NCI-H748 treated with DMSO at 0.1 percent for 48 hours (cell line): ENCODE measurements around the gene CLRN3.

Experiments used
- DNase-seq: peaks from one replicate; lab custom pipeline; 2025; lab: John Stamatoyannopoulos, UW

CLRN3 gene

DNA sequence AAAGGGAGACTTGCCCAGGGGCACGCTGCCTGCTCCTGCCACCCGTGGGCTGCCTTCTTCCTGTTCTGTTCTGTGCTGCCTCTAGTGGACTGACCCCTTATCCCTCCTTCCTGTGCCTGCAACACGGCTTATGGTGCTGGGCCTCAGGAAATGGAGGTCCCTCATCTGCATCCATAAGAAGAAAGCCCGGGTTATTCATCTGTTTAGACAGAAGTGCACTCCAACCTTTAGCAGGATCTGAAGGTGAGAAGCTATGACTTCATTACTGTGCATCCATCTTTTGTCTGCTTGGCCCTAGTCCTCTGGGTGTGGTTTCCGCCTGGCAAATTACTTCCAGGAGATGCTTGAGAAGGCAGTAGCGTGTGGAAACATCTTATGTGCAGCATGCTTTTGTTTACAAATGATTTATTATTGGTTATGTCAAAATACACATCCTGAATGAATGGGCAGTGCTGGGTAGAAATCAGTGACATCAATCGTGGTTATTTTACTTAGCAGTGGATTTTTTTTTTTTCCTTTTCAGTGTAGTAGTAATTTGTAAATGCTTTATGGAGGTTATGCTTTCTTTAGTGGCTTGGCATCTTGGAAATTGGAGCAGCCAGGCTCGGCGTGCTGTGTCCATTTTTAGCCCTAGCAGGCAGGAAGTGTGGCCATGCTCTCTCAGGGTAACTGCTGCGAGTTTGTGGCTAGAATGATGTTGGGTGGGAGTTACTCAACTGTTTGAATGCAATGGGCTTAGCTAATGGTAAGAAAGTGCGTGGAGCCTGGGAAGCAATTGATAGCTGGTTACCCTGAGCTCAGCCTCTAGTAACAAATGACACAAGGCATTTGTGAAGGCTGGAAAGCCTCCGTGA lies 26.9 kb upstream of the CLRN3 start:
- no peak for DNase-seq

DNA sequence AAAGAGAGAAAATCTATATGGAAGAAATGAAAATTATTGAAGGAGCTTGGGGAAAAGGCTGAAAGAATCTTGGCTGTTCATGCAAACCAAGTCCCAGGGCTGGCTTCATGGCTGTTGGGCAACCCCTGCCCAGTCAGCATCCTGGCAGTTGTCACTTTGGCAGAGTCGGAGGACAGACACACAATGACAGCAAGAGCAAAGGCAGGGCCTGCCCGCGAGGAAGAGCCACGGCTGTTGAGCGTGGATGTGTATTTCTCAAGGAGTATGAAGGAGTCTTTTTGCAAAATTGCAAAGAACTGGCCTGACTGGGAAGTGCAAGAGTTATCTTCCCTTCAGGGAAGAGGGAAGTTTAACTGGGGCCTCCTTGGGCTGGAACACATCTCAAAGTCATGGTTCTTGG lies 25.8 kb upstream of the CLRN3 start:
- no peak for DNase-seq

GRCh38 chr10:127916826-127917225 lies 24.1 kb upstream of the CLRN3 start:
- DNase-seq, result no peak

GRCh38 chr10:127915324-127915723 lies 22.6 kb upstream of the CLRN3 start:
- no peak for DNase-seq

DNA sequence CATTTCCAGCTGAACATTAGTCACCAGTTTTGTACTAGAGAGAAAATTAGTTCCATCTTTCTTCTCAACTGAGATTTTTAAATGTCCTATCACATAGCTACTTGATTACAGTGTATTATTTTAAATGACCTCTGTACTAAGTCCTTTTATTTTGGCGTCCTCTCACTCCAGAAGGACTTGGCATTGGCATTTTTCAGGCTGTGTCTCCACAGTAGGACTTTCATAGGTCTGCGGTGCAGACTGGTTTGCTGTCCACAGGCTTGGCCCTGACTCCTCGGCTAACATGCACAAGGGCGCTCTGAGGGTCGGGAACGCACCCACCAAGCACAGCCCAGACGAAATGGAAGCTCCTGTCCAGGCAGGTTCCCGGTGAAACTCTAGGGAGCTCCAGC lies 20.6 kb upstream of the CLRN3 start:
- no peak for DNase-seq

GRCh38 chr10:127912607-127913367 lies 20.0 kb upstream of the CLRN3 start:
- DNase-seq, result no peak

DNA sequence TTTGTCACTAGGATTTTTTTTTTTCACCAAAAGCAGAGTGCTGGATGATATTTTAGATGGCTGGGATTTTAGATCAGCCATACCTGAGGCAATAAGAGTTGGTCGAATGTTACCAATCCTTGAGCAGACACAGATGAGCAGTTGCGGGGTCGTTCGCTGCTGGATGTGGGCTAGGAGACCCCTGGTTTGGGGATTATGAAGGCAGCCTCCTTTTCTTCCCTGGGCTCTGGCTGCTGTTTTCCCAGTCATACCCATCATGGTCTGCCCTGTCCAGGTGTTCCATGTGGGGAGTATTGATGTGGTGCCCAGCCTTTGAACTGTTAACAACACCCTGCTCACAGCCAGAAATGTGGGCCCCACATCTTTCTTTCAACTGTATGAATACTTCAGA lies 19.1 kb upstream of the CLRN3 start:
- DNase-seq, result no peak

DNA sequence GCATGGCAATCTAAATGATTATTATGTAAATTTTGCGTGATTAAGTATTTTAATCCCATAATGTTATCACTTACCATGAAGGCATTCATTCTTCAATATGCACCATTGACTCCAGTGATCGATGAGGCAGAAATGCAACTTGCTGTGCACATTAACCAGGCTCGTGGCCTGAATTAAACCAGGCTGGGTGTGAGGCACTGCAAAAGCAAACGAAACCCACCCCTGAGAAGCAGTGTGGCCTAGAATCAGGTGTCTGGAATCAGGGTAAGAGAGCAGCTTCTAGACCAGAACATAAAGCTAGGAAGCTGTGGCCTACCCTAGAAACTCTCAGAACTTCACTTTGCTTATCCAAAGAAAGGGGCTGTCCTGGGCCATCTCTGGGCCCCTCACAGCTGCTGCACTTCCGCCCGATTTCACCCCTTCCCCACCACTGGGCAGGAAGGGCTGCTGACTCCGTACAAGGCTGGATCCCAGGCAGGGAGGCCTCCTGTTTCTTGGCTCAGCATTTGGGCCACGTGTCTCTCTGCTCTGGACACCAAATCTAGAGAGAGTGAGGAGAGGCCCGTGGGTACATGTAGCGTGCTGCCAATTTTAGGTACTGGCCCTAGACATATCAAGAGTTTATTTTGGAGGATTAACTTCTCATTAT lies 18.6 kb upstream of the CLRN3 start:
- no peak for DNase-seq

- no peak for DNase-seq
Observed at GRCh38 chr10:127910464-127910770, 17.7 kb upstream of the CLRN3 start.

DNA sequence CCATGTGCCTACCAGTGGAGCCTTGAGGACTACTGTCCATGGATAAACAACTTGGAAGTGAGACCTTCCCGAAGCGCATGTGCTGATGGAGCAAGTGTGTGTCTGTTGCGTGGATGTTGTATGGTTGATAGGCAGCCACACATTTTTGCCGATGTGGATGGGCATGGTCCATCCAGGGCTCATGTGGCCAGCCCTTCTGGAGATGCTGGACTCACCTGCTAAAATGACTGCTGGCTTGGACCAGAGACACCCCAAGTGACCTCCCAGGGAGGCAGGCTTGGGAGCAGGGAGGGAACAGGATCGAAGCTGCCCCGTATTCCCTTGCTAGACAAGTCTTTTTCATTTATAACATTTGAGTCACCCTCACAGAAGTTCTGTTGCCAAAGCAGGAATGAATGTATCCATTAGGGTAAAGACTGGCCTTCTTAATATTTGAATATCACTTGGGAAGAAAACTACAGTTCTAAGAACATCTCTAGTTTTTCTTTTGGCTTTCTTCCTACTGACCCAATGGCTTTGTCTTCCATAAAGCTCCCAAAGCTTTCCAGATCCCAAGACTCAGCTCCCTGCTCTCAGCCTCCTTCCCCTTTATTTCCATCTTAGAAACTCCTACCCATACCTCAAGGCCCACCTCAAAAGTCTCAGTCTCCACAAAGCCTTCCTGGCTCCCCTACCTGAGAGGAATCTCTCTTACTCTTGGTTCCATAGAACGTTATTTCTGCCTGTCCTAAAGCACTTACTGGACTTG lies 17.1 kb upstream of the CLRN3 start:
- DNase-seq, result no peak

DNA sequence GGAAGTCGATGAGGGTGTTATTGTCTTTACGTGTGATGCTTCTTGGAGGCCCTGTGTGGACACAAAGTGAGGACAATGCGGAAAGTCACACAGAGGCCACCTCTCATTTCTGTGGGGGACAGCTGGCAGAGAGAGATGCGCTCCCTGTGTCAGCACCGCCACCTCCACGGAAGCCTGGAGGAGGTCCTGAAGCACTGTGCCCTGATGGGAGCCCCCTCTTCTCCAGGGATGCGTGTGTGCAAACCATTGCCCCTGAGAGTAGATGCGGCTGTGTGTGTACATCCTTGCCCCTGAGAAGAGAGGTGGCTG lies 16.2 kb upstream of the CLRN3 start:
- DNase-seq, result no peak

- DNase-seq, result no peak
Observed at GRCh38 chr10:127908106-127908958, 15.6 kb upstream of the CLRN3 start.

- DNase-seq, result no peak
Observed at GRCh38 chr10:127907411-127908105, 14.8 kb upstream of the CLRN3 start.

- no peak for DNase-seq
Observed at GRCh38 chr10:127906548-127907377, 14.0 kb upstream of the CLRN3 start, which contains the start of gene PTPRE. Gene PTPRE (plus strand): TSS chr10:127907103. CDS start chr10:128040882, 133,779 bp downstream.

DNA sequence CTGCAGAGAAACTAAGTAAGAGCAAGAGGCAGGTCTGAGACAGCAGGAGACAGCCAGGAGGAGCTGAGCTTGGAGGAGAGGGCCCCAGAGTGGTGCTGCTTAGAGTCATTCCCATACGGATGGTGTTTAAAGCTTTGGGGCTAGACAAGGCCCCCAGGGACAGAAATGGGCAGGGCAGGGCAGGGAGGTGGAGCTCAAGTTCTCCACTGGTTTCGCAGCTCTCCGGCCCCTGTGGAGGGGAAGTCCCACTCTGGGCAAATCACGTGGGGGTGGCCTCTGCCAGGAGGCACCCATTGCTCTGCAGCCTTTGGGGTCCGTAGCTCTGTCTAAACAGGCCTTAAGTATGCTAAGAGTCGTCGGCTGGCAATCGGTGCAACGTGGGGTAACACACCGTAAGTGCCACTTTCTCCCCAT lies 13.1 kb upstream of the CLRN3 start:
- DNase-seq, result no peak

- DNase-seq, result no peak
Observed at GRCh38 chr10:127905001-127905847, 12.5 kb upstream of the CLRN3 start.

DNA sequence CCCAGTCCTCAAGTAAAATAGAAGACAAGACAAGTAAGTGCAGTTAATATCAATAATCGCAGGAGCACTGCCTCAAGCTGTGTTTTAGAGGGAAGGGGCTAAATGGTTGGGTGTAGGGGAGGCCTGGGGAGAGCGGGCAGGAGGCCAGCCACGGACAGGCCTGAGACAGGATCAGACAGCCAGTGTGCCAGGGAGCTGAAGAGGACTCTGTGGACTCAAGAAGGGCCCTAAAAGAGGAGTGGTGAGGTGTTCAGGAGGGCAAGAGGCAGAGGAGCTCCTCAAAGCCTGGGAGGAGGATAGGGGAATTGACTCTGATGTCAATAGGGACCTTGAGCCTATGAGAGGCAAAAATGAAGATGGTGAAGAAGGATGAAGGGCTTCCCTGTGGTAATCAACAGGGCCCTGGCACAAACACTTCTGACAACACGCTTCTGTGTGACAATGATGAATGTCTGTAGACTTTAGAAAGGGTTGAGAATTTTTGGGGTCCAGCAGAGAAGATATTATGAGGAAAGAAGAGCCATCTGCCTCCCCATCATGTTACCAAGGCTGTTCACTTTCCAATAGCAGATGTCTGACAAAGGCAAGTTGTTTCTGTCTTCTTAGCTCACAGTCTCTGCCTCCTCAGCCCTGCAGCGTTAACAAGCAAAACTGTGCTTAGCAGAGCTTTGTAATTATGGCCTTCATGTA lies 11.7 kb upstream of the CLRN3 start:
- no peak for DNase-seq

DNA sequence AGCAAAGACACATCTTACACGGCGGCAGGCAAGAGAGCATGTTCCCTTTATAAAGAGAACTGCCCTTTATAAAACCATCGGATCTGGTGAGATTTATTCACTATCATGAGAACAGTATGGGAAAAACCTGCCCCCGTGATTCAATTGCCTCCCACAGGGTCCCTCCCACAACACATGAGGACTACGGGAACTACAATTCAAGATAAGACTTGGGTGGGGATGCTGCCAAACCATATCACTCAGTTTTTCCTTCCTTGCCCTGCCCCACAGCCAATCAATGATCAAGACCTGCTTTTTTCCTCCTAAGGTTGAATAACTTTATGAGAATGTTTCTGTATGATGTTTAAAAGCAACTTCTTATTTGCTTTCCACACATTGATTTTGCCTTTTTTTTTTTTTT lies 11.0 kb upstream of the CLRN3 start:
- DNase-seq, result no peak
